ENCODE data around the gene CALR3.

DNA sequence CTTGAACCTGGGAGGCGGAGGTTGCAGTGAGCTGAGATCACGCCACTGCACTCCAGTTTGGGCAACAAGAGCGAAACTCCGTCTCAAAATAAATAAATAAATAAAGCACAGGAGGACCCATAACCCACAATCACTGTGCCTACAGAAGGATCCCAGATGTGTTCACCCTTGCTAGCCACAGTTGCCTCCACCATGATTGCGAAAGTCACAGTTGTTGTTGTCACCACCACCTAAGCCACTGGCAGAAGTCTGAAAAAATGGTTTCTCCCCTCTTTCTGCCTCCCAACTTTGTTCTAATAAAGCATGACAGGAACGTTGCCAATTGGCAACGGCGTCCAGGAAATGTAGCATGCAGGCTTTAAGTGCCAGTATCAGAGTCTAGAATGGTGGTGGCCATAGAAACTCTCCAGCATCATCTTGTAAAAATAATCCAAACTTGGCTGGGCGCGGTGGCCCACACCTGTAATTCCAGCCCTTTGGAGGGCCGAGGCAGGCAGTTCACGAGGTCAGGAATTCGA lies 22.0 kb downstream of the CALR3 start:
- no peak for TF ChIP-seq JUND (IDR thresholded peaks at IDR 0.05)
- TF ChIP-seq, protein P1, sequence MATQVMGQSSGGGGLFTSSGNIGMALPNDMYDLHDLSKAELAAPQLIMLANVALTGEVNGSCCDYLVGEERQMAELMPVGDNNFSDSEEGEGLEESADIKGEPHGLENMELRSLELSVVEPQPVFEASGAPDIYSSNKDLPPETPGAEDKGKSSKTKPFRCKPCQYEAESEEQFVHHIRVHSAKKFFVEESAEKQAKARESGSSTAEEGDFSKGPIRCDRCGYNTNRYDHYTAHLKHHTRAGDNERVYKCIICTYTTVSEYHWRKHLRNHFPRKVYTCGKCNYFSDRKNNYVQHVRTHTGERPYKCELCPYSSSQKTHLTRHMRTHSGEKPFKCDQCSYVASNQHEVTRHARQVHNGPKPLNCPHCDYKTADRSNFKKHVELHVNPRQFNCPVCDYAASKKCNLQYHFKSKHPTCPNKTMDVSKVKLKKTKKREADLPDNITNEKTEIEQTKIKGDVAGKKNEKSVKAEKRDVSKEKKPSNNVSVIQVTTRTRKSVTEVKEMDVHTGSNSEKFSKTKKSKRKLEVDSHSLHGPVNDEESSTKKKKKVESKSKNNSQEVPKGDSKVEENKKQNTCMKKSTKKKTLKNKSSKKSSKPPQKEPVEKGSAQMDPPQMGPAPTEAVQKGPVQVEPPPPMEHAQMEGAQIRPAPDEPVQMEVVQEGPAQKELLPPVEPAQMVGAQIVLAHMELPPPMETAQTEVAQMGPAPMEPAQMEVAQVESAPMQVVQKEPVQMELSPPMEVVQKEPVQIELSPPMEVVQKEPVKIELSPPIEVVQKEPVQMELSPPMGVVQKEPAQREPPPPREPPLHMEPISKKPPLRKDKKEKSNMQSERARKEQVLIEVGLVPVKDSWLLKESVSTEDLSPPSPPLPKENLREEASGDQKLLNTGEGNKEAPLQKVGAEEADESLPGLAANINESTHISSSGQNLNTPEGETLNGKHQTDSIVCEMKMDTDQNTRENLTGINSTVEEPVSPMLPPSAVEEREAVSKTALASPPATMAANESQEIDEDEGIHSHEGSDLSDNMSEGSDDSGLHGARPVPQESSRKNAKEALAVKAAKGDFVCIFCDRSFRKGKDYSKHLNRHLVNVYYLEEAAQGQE (IDR thresholded peaks at IDR 0.05), result no peak
